Stimulated activated CD8-positive, alpha-beta memory T cell treated with anti-CD3 and anti-CD28 coated beads, Interleukin-7, amount 100 ng/mL, for 1 hour (primary cell): ENCODE measurements around the gene TEAD4.
"Not testable (repeated sequence)": the region's sequence is repeated elsewhere in the genome, so short reads cannot be mapped to it uniquely, and the experiment has no call there.

ENCODE experiments used
- DNase-seq, 2 donors: peaks; one replicate each; pipeline ENCODE4 v3.0.0-alpha.2; 2020; ENCODE audit warnings: low read depth in 2 of 2

TEAD4 gene

GRCh38 chr12:3047961-3048360 is 88.8 kb downstream of the TEAD4 start:
- no peak for DNase-seq

GRCh38 chr12:3048540-3048939 is 89.3 kb downstream of the TEAD4 start:
- DNase-seq, result no peak

GRCh38 chr12:3049176-3049575 is 90.0 kb downstream of the TEAD4 start:
- no peak for DNase-seq

GRCh38 chr12:3049611-3050249 is 90.5 kb downstream of the TEAD4 start:
- DNase-seq, result no peak

GRCh38 chr12:3054374-3054773 is 95.2 kb downstream of the TEAD4 start:
- no peak for DNase-seq

GRCh38 chr12:3055026-3055703 is 96.0 kb downstream of the TEAD4 start:
- no peak for DNase-seq

GRCh38 chr12:3055704-3056467 is 96.7 kb downstream of the TEAD4 start:
- DNase-seq, result no peak

- no peak for DNase-seq
Observed at GRCh38 chr12:3061059-3061458, 101.9 kb downstream of the TEAD4 start.

- no peak for DNase-seq
Observed at GRCh38 chr12:3061501-3062215, 102.5 kb downstream of the TEAD4 start.

GRCh38 chr12:3065300-3065699 is 106.1 kb downstream of the TEAD4 start:
- DNase-seq, result no peak

GRCh38 chr12:3065846-3066245 is 106.6 kb downstream of the TEAD4 start:
- DNase-seq, result not testable (repeated sequence)

- DNase-seq, result no peak
Observed at GRCh38 chr12:3069714-3070113, 110.5 kb downstream of the TEAD4 start.

GRCh38 chr12:3071107-3071506 is 111.9 kb downstream of the TEAD4 start:
- DNase-seq, result no peak

- DNase-seq, result no peak
Observed at GRCh38 chr12:3071710-3072109, 112.5 kb downstream of the TEAD4 start.

- peak; percentile 70 for DNase-seq
Observed at GRCh38 chr12:3073438-3074250, 114.4 kb downstream of the TEAD4 start.

GRCh38 chr12:3075315-3075714 is 116.1 kb downstream of the TEAD4 start:
- no peak for DNase-seq

GRCh38 chr12:3076730-3077571 is 117.8 kb downstream of the TEAD4 start, which contains the start of gene TSPAN9:
Gene TSPAN9 (plus strand): TSS chr12:3077379. CDS start chr12:3201194, 123,815 bp downstream.
- DNase-seq, result peak; percentile 37 to 48

GRCh38 chr12:3077572-3078081 is 118.4 kb downstream of the TEAD4 start:
- DNase-seq, result no peak

- DNase-seq, result no peak
Observed at GRCh38 chr12:3078086-3078820, 119.1 kb downstream of the TEAD4 start.
